SU-DHL-6 (cell line): ENCODE measurements around the gene ANTXRL.
"Not testable (repeated sequence)": the region's sequence is repeated elsewhere in the genome, so short reads cannot be mapped to it uniquely, and the experiment has no call there.

Source experiments
- CTCF ChIP-seq: fragments of 200-600 bp; sonication (generic); IDR thresholded peaks from one replicate; pipeline ENCODE4 v1.5.1; 2017; ENCODE audit warnings: antibody characterized with exemption, mild to moderate bottlenecking, low read length, moderate library complexity; ENCODE audit not compliant: insufficient read depth, poor library complexity, severe bottlenecking
- EZH2phosphoT487 ChIP-seq: fragments of 200-600 bp; sonication (generic), shearing (Covaris generic); conservative IDR thresholded peaks from 2 replicates; pipeline ENCODE4 v1.6.1; 2018; ENCODE audit warnings: mild to moderate bottlenecking, antibody characterized with exemption, low read length, moderate library complexity, mixed read lengths

- not testable (repeated sequence) for TF ChIP-seq CTCF, EZH2phosphoT487
These were observed 90.2 kb downstream of the ANTXRL start for GRCh38 chr10:46377022-46377421.
